ENCODE data around the gene OLFM1. TPM values are rescaled to one million over a fixed set of nuclear protein-coding genes. Genes with fewer than 3 reads are reported as not detected.

OLFM1 gene
- total and polyA plus RNA-seq, 4 donors = 2.0 to 5.9 (median 4.4) TPM

GRCh38 chr9:135145312-135145711, 57.8 kb downstream of the OLFM1 start:
- no peak overlapping the region for H3K27ac ChIP-seq (ENCODE audit: low read depth in 1 of 2, low read length in 2 of 2)
- no peaks in the 10 kb centered on the region for H3K9me3 ChIP-seq (ENCODE audit: control insufficient read depth in 4 of 4, low read length in 3 of 4)
- 74% methylated on average over 9 of the region's 9 CpGs for WGBS
- peaks cover 0 to 4% (median 0%) of the 10 kb centered on the region in 4 donors for H3K27me3 ChIP-seq (ENCODE audit: control insufficient read depth in 4 of 4, insufficient read depth in 4 of 4, low read length in 3 of 4)
- no peak overlapping the region for H3K4me3 ChIP-seq (ENCODE audit: low read depth in 1 of 3, low read length in 3 of 3)
- TF ChIP-seq JUND (IDR thresholded peaks at IDR 0.05) (no peak), TAF1 (conservative IDR thresholded peaks at IDR 0.05) (no peak), GABPA (IDR thresholded peaks at IDR 0.05 in 1 of 2, conservative IDR thresholded peaks at IDR 0.05 in 1 of 2) (no peak), FOXA2 (IDR thresholded peaks at IDR 0.05) (no peak), SP1 (IDR thresholded peaks at IDR 0.05) (no peak), RXRA (IDR thresholded peaks at IDR 0.05) (no peak), NR2F2 (IDR thresholded peaks at IDR 0.05) (no peak), REST (IDR thresholded peaks at IDR 0.05) (no peak), ATF3 (IDR thresholded peaks at IDR 0.05) (no peak), MAX (IDR thresholded peaks at IDR 0.05) (no peak), HNF4A (conservative IDR thresholded peaks at IDR 0.05) (no peak), RAD21 (IDR thresholded peaks at IDR 0.05) (no peak), HNF4G (IDR thresholded peaks at IDR 0.05) (no peak), EGR1 (IDR thresholded peaks at IDR 0.05; ENCODE audit: low read depth in 2 of 2) (no peak)
- TF ChIP-seq, protein P1, sequence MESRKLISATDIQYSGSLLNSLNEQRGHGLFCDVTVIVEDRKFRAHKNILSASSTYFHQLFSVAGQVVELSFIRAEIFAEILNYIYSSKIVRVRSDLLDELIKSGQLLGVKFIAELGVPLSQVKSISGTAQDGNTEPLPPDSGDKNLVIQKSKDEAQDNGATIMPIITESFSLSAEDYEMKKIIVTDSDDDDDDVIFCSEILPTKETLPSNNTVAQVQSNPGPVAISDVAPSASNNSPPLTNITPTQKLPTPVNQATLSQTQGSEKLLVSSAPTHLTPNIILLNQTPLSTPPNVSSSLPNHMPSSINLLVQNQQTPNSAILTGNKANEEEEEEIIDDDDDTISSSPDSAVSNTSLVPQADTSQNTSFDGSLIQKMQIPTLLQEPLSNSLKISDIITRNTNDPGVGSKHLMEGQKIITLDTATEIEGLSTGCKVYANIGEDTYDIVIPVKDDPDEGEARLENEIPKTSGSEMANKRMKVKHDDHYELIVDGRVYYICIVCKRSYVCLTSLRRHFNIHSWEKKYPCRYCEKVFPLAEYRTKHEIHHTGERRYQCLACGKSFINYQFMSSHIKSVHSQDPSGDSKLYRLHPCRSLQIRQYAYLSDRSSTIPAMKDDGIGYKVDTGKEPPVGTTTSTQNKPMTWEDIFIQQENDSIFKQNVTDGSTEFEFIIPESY (IDR thresholded peaks at IDR 0.05) = no peak
- no peaks in the 10 kb centered on the region for H3K36me3 ChIP-seq (ENCODE audit: control insufficient read depth in 4 of 4, insufficient read depth in 3 of 4, low read depth in 1 of 4, low read length in 3 of 4)
- H3K4me1 ChIP-seq (ENCODE audit: control insufficient read depth in 4 of 4, insufficient read depth in 4 of 4, low read length in 3 of 4) = no peaks in the 10 kb centered on the region
- no peak for DNase-seq (ENCODE audit: low spot score)
- no peak overlapping the region for H3K9ac ChIP-seq (ENCODE audit: low read depth in 1 of 2, low read length in 2 of 2)

DNA sequence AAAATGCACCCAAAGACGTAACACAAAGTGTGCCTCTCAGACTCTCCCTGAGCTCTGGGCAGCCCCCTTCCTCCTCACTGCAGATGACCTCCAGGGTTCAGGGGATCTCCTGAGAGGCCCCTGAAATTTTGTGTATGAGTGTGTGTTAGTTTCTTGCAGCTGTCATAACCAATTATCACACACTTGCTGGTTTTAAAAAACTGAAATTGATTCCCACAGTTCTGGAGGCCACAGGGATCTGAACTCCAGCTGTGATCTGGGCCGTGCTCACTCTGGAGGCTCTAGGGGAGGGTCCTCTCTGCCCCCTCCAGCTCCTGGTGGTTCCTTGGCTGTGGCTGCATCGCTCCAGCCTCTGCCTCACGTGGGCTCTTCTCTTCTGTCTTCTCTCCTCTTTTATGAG, 58.8 kb downstream of the OLFM1 start:
- H3K27ac ChIP-seq (ENCODE audit: low read depth in 1 of 2, low read length in 2 of 2) = no peak overlapping the region
- 64% methylated on average over 4 of the region's 4 CpGs for WGBS
- H3K9me3 ChIP-seq (ENCODE audit: control insufficient read depth in 4 of 4, low read length in 3 of 4) = no peaks in the 10 kb centered on the region
- no peaks in the 10 kb centered on the region for H3K4me1 ChIP-seq (ENCODE audit: control insufficient read depth in 4 of 4, insufficient read depth in 4 of 4, low read length in 3 of 4)
- no peaks in the 10 kb centered on the region for H3K36me3 ChIP-seq (ENCODE audit: control insufficient read depth in 4 of 4, insufficient read depth in 3 of 4, low read depth in 1 of 4, low read length in 3 of 4)
- no peak overlapping the region for H3K9ac ChIP-seq (ENCODE audit: low read depth in 1 of 2, low read length in 2 of 2)
- no peak for TF ChIP-seq RAD21 (IDR thresholded peaks at IDR 0.05)
- no peak for TF ChIP-seq JUND (IDR thresholded peaks at IDR 0.05)
- TF ChIP-seq FOXA1 (IDR thresholded peaks at IDR 0.05) = no peak
- no peak for TF ChIP-seq EGR1 (IDR thresholded peaks at IDR 0.05; ENCODE audit: low read depth in 2 of 2)
- no peak for TF ChIP-seq RXRA (IDR thresholded peaks at IDR 0.05)
- no peak for TF ChIP-seq HNF4G (IDR thresholded peaks at IDR 0.05)
- TF ChIP-seq CTCF (IDR thresholded peaks at IDR 0.05; ENCODE audit: low read depth, low read length, missing input control) = no peak
- TF ChIP-seq, protein P1 (IDR thresholded peaks at IDR 0.05) = no peak
- TF ChIP-seq NR2F2 (IDR thresholded peaks at IDR 0.05) = no peak
- no peak for TF ChIP-seq TAF1 (conservative IDR thresholded peaks at IDR 0.05)
- DNase-seq (ENCODE audit: low spot score) = no peak
- H3K4me3 ChIP-seq (ENCODE audit: low read depth in 1 of 3, low read length in 3 of 3) = no peak overlapping the region
- peaks cover 0 to 4% (median 0%) of the 10 kb centered on the region in 4 donors for H3K27me3 ChIP-seq (ENCODE audit: control insufficient read depth in 4 of 4, insufficient read depth in 4 of 4, low read length in 3 of 4)

All from liver (tissue), 9 donors.